ENCODE data around the gene GATB. TPM values are rescaled to one million over a fixed set of nuclear protein-coding genes. Genes with fewer than 3 reads are reported as not detected.

GATB gene
- total RNA-seq, 4 donors from 2014 or later: 18.7 to 34.0 (median 27.6) TPM

DNA sequence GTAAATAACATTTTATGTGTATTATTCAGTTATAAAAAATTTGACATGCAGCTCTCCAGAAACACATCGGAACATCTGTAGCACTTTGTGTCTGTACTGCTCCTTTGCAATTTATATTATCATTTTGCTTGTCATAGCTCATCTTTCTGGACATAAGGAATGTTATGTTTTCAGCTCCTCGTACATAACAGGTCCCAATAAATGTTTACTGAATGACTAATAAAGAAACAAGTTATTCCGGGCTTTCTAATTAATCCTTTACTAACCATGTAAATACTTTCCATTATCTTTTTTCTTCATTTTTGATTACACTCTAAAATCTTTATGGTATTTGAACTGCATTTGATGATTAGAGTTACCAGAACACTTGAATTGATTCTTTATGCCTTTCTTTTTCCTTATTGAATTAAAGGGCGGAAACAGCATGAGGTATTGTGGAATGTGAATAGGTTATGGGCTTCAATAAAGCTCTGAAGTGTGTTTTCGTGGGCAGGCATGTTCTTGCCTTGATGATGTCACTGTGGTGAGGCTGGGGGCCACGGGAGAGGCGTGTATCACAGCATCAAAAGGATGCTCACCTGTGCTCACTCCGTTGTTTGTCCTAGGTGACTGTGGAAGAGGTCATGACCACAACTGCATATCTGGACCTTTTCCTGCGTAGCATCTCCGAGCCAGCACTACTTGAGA, 131.6 kb downstream of the GATB start:
- H3K36me3 ChIP-seq: no peaks in the 10 kb centered on the region
- H3K4me1 ChIP-seq: peaks cover 12 to 23% of the 10 kb centered on the region in 2 donors
- no peaks in the 10 kb centered on the region for H3K9me3 ChIP-seq
- no peak for ATAC-seq
- H3K4me3 ChIP-seq: no peak overlapping the region
- DNase-seq: no peak
- no peaks in the 10 kb centered on the region for H3K27me3 ChIP-seq
- H3K27ac ChIP-seq: no peak overlapping the region
- in situ Hi-C loops (cut with MboI; ENCODE audit: low sequenced_read_pairs in 4 of 4) (no loop called here), intact Hi-C loops (cut with DNase I; ENCODE audit: low total_unique reads) (no loop called here)
- TF ChIP-seq POLR2A (IDR thresholded peaks at IDR 0.05): no peak

DNA sequence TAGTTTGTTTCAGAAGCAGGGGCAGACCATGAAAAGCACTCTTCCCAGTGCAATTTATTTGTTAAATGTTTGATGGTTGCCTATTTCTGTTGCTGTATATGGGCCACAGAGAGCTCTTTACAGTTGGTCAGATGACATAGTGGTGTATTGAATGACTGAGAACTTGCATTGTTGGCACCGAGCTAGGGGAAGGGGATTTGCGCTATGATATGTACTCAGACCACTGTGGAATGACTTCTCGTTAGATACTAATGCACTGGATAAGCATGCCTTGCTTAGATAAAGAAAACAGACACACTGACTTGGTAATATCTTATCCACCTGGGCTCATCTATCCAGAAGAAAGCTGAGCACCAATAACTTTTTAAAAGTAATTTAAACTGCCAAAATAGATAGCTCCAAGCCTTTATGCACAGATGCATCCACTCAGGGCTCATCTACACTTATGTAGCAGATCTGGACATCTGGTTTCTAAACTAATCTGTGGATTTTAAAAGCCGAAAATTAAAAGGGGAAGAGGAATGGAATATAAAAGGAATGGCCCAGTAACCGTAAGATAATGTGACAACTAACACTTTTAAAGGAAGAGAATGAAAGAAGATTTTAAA, 132.7 kb downstream of the GATB start:
- in situ Hi-C loops (cut with MboI; ENCODE audit: low sequenced_read_pairs in 4 of 4): no loop called here
- intact Hi-C loops (cut with DNase I; ENCODE audit: low total_unique reads): no loop called here
- H3K9me3 ChIP-seq: no peaks in the 10 kb centered on the region

DNA sequence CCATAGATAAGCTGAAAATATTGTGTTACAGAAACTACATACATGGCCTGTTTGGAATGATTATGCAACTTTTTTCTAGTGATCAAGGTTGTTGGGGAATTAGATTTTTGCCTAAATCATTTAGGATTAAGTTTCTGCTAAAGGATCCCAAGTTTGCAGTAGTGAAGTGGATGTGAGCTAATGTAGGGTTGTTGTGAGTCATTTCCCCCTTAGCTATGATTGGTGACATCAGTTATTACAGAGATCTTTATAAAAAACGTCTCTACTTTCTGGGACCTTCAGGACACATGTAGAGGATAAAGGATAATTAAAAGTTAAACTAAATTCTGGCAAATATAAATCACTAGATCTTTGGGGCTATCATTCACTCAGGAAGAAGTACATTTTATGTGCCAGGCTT, 133.3 kb downstream of the GATB start:
- DNase-seq (no peak), ATAC-seq (no peak)
- H3K4me1 ChIP-seq: peaks cover 12 to 23% of the 10 kb centered on the region in 2 donors
- no peaks in the 10 kb centered on the region for H3K27me3 ChIP-seq
- H3K9me3 ChIP-seq: no peaks in the 10 kb centered on the region
- in situ Hi-C loops (cut with MboI; ENCODE audit: low sequenced_read_pairs in 4 of 4): no loop called here
- H3K36me3 ChIP-seq: no peaks in the 10 kb centered on the region
- TF ChIP-seq POLR2A (IDR thresholded peaks at IDR 0.05): no peak
- TF ChIP-seq, protein P1, sequence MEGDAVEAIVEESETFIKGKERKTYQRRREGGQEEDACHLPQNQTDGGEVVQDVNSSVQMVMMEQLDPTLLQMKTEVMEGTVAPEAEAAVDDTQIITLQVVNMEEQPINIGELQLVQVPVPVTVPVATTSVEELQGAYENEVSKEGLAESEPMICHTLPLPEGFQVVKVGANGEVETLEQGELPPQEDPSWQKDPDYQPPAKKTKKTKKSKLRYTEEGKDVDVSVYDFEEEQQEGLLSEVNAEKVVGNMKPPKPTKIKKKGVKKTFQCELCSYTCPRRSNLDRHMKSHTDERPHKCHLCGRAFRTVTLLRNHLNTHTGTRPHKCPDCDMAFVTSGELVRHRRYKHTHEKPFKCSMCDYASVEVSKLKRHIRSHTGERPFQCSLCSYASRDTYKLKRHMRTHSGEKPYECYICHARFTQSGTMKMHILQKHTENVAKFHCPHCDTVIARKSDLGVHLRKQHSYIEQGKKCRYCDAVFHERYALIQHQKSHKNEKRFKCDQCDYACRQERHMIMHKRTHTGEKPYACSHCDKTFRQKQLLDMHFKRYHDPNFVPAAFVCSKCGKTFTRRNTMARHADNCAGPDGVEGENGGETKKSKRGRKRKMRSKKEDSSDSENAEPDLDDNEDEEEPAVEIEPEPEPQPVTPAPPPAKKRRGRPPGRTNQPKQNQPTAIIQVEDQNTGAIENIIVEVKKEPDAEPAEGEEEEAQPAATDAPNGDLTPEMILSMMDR (IDR thresholded peaks at IDR 0.05 in 4 of 5, conservative IDR thresholded peaks at IDR 0.05 in 1 of 5): no peak
- H3K27ac ChIP-seq: no peak overlapping the region
- no peak overlapping the region for H3K4me3 ChIP-seq
- intact Hi-C loops (cut with DNase I; ENCODE audit: low total_unique reads): no loop called here

More for the DNA sequence above, 132.7 kb downstream of the GATB start:
- TF ChIP-seq POLR2A (IDR thresholded peaks at IDR 0.05): no peak
- TF ChIP-seq, protein P1 (IDR thresholded peaks at IDR 0.05 in 4 of 5, conservative IDR thresholded peaks at IDR 0.05 in 1 of 5): no peak
- Histone ChIP-seq H3K36me3 (no peaks in the 10 kb centered on the region), H3K4me1 (peaks cover 12 to 23% of the 10 kb centered on the region in 2 donors), H3K27me3 (no peaks in the 10 kb centered on the region), H3K27ac (no peak overlapping the region), H3K4me3 (no peak overlapping the region)
- ATAC-seq (no peak), DNase-seq (no peak)

DNA sequence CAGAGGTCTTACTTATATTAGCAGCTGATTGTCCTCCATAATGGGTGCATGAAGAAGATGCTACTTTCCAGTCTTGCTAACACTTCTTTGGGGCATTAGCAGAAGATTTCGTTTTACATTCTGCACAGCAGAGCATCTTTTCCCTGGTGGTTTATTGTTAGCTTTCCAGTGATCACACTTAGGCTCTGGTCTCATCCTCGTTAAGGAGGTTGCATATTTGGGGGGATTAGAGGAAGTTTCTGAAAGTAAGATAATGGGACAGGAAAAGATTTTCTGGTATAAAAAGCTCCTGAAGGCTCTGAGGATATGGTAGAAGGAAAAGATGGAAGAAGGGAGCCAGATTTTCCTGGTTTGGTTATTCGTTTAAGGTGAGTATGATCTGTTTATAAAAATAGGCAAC, 134.1 kb downstream of the GATB start:
- in situ Hi-C loops (cut with MboI; ENCODE audit: low sequenced_read_pairs in 4 of 4): no loop called here
- H3K9me3 ChIP-seq: no peaks in the 10 kb centered on the region
- TF ChIP-seq POLR2A (IDR thresholded peaks at IDR 0.05): no peak
- TF ChIP-seq, protein P1 (IDR thresholded peaks at IDR 0.05 in 4 of 5, conservative IDR thresholded peaks at IDR 0.05 in 1 of 5): no peak
- intact Hi-C loops (cut with DNase I; ENCODE audit: low total_unique reads): no loop called here
- no peaks in the 10 kb centered on the region for H3K27me3 ChIP-seq
- no peak overlapping the region for H3K4me3 ChIP-seq
- H3K36me3 ChIP-seq: no peaks in the 10 kb centered on the region
- H3K4me1 ChIP-seq: peaks cover 12 to 28% of the 10 kb centered on the region in 2 donors
- ATAC-seq (no peak), DNase-seq (no peak)
- H3K27ac ChIP-seq: no peak overlapping the region

DNA sequence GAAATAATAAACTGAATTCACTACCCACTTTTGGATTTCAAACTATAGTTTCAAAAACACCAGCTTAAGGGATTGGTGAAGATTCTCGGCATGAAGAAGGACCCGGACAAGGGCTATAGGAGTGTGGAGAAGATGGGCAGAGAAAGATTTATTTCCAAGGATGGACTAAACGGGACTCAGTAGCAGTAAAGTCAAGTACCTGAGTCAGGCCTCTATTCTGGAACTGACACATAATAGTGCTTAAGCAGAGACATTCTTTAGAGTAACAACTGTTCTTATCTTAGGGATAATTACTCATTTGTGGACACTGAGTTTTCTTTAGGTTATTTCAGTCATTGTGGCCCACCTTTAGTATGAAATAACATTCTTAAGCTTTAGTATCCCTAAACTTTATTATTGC, 134.6 kb downstream of the GATB start:
- no peak for ATAC-seq
- Histone ChIP-seq H3K36me3 (no peaks in the 10 kb centered on the region), H3K9me3 (no peaks in the 10 kb centered on the region), H3K4me1 (peaks cover 9 to 28% of the 10 kb centered on the region in 2 donors), H3K27me3 (no peaks in the 10 kb centered on the region), H3K4me3 (no peak overlapping the region), H3K27ac (no peak overlapping the region)
- in situ Hi-C loops (cut with MboI; ENCODE audit: low sequenced_read_pairs in 4 of 4) (no loop called here), intact Hi-C loops (cut with DNase I; ENCODE audit: low total_unique reads) (no loop called here)
- no peak for DNase-seq
- no peak for TF ChIP-seq POLR2A (IDR thresholded peaks at IDR 0.05)
- TF ChIP-seq, protein P1 (IDR thresholded peaks at IDR 0.05 in 4 of 5, conservative IDR thresholded peaks at IDR 0.05 in 1 of 5): no peak

Data from gastrocnemius medialis (tissue), 4 donors.